G401 (cell line): ENCODE results near the gene TP73. TPM values are rescaled to one million over a fixed set of nuclear protein-coding genes. Genes with fewer than 3 reads are reported as not detected.
"Not testable (repeated sequence)": the region's sequence is repeated elsewhere in the genome, so short reads cannot be mapped to it uniquely, and the experiment has no call there.

ENCODE experiments used
- DNase-seq: peaks from one replicate; pipeline ENCODE4 v3.0.0-alpha.2; 2015; ENCODE audit warnings: low spot score
- in situ Hi-C: cut with HindIII; loops from 2 replicates; pipeline ENCODE4 v1.10.0; 2016; ENCODE audit warnings: low sequenced_read_pairs, mixed read lengths
- total RNA-seq: library from RNA; depleted of rRNA; stranded (reverse); fragments of >200 nt; shearing (Covaris generic); gene quantifications from 2 replicates; pipeline ENCODE4 v1.2.3, GENCODE V29; 2014

Gene TP73
- total RNA-seq, 1 experiment from 2014 or later = 2.4 TPM

DNA sequence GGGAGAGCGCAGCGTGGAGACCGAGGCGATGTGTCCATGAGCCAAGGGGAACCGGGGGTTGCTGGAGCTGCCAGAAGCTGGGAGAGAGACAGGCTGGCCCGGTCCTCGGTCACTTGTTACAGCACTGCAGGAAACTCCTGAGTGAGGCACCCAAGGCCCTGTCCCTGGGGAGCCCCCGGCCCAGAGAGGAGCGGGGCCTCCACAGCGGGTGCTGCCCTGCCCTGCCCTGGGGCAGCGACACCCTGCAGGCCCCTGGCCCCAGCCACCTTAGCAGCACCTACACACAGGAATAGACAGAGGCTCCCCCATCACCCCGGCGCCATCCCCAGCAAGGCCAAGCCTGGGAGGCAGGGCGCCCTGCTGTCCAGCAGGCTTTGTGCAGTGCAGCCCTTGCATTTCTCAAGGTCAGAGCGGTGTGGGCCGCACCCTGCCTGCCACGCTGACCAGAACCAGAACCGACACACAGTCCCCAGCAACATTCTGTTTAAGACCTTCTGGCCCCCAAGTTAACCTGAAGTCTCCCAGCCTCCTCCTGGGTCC lies 34.4 kb upstream of the TP73 start:
- DNase-seq = no peak
- in situ Hi-C loops = no loop called here

- no peak for DNase-seq
- in situ Hi-C loops = no loop called here
These were observed 33.8 kb upstream of the TP73 start for GRCh38 chr1:3618531-3618880.

- in situ Hi-C loops = no loop called here
- DNase-seq = peak; percentile 85
These were observed 33.2 kb upstream of the TP73 start for GRCh38 chr1:3618881-3619671.

- in situ Hi-C loops = no loop called here
- DNase-seq = no peak
These were observed 31.6 kb upstream of the TP73 start for GRCh38 chr1:3620708-3621107.

GRCh38 chr1:3621151-3621671 lies 31.1 kb upstream of the TP73 start:
- in situ Hi-C loops = not testable (repeated sequence)
- DNase-seq = peak; percentile 78

- DNase-seq, in situ Hi-C loops: not testable (repeated sequence)
These were observed 30.2 kb upstream of the TP73 start for GRCh38 chr1:3622102-3622501.

DNA sequence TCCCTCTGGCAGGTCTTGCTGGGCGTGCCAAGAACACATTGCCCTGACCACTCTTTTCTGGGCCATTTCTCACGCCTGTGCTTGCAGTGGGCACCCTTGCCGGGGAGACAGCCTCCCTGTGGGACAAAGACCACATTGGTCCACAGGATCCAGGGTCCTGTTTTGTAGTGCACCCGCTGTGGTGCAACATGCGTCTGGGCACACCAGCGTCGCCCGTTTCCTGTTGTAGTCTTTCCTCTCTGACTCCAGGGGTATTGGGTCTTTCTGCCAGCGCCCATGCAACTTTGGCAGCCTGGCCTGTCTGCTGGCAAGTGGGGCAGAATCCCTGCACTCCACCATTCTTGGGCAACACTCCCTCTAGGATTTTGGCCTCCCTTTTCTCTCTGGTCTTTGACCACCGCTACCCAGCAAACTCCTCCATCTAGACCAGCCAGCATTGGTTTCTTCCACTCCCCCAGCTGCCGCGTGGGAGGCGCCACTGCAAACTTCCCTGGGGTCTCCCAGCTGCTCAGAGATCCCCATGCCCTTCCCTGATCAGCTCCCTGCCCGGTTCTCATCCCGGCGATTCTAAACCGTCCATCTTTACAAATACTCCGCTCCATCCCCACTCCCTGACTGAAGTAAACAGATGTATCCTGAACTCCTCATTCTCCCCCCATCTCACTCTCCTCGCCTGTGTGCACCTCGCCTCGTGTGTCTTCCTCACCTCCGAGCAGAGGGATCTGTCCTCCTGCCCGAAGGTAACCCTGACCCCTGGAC lies 28.7 kb upstream of the TP73 start:
- in situ Hi-C loops = no loop called here
- DNase-seq = no peak

DNA sequence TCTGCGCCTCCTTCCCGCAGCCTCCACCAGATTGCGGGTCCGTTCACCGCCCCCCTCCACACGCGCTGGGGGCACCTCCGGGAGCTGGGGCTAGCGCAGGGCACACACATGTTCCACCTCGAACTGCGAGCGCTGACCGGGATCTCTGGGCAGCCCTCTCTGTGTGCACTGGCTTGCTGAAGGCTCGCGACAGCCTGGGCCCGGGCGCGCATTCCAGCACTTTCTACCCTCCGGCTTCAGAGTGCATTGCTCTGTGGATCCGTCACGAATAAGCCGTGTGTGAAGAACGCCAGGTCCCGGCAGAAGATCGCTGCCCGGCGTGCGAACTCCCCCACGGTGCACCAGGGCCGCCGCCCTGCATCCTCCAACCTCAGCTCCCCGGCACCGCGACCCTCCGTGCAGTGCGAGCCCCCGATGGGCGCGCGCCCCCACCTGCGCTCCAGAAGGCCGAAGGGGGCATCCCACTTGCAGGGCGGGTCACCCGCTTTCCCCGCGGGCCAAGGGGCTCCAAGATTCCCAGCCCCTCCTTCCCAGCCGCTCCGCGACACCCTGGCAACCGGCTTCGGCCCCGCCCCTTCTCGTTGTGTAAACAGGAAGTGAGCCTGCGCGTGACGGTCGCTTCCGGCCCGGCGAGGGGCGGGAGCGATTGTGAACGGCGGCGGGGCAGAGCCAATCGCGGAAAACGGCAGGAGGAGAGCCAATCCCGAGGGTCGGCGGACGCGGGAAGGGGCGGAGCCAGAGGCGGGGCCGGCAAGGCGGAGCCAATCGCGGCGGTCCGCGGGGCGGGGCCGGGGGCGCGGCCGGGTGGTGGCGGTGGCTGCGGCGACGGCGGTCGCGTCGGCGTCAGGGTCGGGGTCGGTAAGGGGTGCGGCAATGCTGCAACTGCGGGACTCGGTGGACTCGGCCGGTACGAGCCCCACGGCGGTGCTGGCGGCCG lies 27.8 kb upstream of the TP73 start, which contains the start of gene TPRG1L:
Gene TPRG1L (plus strand): TSS at position 816 of the 937 bp plus-strand sequence. CDS start 58 bp downstream, at position 874.
- in situ Hi-C loops = loop anchor here (5.0 kb wide), 1 partner anchor 87 kb away; no protein-coding TSS in a partner anchor
- peak; percentile 97 for DNase-seq

DNA sequence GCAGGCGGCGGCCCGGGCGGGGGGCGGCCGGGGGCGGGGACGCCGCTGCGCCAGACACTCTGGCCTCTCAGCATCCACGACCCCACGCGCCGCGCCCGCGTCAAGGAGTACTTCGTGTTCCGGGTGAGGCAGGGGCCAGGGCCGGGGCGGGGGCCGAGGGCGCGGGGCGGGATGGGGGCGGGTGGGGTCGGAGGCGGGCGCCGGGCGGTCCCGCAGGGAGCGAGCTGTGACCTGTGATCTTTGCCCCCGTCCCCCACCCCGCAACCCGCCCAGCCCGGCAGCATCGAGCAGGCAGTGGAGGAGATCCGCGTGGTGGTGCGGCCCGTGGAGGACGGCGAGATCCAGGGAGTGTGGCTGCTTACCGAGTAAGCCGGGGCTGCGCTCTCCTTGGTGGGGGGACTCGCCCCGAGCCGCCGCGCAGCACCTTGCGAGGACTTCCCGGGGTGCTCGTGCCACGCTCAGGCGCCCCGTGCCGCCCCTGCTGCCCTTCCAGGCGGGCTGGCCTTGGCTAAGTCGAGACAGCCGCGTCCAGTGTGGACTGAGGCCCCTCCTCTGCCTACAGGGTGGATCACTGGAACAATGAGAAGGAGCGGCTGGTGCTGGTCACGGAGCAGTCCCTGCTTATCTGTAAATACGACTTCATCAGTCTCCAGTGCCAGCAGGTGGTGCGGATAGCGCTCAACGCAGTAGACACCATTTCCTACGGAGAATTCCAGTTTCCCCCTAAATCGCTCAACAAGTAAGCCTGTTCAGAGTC lies 27.0 kb upstream of the TP73 start:
- DNase-seq = no peak
- in situ Hi-C loops = loop anchor here (5.0 kb wide), 1 partner anchor 88 kb away; no protein-coding TSS in a partner anchor

DNA sequence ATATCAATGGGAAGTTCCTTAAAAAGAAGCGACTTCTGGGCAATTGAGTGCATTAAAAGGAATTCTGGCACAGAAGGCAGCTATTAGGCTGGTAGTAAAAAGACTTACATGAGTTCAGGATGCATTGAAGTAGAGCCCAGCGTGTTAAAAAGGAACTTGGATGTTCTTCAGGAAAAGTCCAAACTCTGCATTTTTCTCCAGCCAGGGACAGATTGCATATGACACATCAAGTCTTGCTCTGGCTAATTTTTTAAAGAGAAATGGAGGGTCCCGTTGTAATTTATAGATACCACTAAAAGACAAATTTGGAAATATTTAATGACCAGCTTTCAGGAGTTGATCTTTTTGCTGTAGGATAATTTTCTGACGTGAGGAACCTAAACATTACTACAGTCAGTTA lies 26.3 kb upstream of the TP73 start:
- no peak for DNase-seq
- in situ Hi-C loops = loop anchor here (5.0 kb wide), 1 partner anchor 89 kb away; no protein-coding TSS in a partner anchor

- in situ Hi-C loops = loop anchor here (5.0 kb wide), 1 partner anchor 90 kb away; no protein-coding TSS in a partner anchor
- no peak for DNase-seq
These were observed 24.6 kb upstream of the TP73 start for GRCh38 chr1:3627515-3628253.

DNA sequence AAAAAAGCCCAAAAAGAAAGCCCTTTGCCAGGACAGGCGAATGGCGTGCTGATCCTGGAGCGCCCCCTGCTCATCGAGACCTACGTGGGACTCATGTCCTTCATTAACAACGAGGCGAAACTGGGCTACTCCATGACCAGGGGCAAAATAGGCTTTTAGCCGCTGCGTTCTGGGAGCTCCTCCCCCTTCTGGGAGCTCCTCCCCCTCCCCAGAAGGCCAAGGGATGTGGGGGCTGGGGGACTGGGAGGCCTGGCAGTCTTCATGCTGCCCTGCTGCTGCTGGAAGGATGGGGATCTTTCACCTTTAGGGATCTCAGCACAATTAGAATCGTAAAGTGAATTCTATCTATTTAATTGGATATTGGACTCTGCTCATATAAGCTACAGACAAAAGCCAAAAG lies 23.9 kb upstream of the TP73 start:
- in situ Hi-C loops = loop anchor here (5.0 kb wide), 1 partner anchor 91 kb away; no protein-coding TSS in a partner anchor
- DNase-seq = no peak

DNA sequence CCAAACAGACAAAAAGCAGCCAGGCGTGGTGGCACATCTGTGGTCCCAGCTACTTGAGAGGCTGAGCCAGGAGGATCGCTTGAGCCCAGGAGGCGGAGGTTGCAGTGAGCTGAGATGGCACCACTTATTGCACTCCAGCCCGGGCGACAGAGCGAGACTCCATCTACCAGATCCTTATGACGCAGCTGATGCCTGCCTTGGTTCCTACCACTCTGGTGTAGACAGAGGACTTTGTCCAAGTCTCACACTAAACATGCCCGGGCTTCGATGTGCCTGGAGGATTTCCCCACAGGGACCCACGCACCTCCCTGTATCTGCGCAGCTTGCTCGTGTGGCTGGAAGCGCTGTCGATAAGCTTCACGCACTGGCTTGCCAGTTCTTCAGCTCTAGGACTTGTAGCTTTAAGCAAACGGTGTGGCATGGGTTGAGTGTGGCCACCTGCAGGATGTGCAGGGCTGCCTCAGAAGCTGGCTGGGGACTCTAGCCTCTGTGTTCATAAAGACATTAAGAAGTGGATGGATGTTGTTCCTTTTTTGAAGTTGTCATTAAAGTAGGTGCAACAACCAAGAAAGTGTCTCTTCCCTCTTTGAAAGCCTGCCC lies 22.7 kb upstream of the TP73 start:
- DNase-seq = no peak
- in situ Hi-C loops = loop anchor here (5.0 kb wide), 1 partner anchor 92 kb away; no protein-coding TSS in a partner anchor

DNA sequence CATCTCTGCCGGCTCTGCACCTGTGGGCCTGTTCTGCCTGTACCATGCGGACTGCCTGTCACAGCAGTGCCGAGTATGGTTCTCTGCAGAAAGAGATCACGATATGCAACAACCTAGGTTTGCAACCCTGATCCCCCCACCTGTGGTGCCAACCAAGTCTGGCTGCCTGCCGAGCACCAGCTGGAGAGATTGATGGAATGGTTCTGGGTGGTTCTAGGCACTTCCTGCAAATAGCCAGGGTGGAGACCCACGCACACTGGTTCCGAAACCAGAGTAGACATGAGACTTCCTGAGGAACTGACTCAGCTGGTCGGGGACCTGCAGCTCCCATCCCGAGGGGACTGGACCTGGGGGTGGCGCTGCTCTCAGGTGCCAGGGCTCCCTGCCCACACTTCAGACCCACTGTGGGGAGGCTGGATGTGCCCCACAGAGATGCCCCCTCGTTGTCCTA lies 22.1 kb upstream of the TP73 start:
- in situ Hi-C loops = no loop called here
- no peak for DNase-seq

- in situ Hi-C loops = no loop called here
- DNase-seq = peak; percentile 27
These were observed 21.4 kb upstream of the TP73 start for GRCh38 chr1:3630914-3631313.

DNA sequence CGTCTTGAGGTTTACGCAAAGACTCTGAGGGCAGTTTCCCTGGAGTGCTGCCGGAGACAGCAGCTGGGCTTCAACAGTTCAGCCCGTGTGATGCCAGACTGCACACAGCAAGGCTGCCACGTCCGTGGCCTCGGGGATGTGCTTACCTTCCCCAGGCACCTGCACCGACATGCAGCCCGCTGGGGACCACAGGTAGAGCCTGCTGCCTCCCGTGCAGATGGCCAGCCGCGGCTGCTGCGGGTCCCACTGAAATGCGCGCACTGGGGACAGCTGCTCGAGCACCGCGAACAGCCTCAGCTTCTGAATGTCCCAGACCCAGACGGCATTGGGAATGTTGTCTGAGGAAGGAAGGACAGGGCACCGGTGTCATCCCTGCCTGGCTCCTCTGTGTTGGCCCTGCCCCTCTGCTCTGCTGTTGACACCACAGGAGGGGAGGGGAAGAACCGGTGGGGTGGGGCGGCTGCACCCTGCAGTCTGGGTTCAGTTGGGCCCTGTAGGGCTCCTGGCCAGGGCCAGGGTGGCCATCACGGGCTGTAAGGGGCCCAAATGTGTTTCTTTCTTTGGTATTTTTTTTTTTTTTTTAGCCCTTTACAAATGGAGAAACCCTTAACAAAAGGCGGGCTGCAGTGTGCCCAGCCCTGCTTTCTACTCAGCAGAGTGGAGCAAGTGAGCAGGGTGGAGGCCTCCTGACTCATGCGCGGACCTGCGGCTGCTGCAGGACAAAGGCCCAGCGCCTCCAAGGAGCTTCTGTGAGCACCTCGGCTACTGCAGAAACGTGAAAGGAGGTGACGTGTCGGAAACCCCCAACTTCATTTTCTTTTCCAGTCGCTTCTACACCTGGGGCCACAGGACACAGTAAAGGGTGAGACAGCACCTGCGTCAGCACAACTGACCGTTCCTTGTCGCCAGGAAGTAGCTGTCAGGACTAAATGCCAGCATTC lies 20.7 kb upstream of the TP73 start:
- DNase-seq = no peak
- in situ Hi-C loops = no loop called here
